C4-2B (cell line): Measurements from ENCODE around the gene LRBA.
A peak's percentile ranks its signal among the peaks of the same experiment; 100 is the strongest.

Source experiments
- ZFX ChIP-seq: fragments of 450-650 bp; IDR thresholded peaks from 2 replicates; pipeline ENCODE4 v1.6.1; 2017
- TF ChIP-seq, protein P1 (sequence below): fragments of 450-650 bp; conservative IDR thresholded peaks from 2 replicates; pipeline ENCODE4 v1.5.1; 2017; ENCODE audit warnings: mild to moderate bottlenecking

DNA sequence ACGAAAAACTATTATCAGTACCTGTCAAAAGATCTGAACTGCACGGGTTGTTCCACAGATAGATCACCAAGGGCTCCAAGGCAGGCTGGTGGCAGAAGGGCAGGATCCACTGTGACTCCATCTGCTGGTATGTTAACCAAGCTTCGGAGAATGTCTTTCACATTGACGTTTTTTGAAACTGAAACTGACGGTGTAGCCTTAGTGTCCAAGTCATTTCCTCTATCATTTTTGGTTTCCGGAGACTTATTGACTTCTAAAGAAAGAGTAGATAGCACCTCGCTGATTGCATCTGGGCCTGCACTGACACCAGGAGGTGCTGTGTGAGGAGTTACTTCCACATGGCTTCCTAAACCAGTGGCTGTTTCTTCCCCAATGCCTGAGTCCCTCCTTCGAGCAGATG is 186.9 kb downstream of the LRBA start:
- TF ChIP-seq, protein P1, sequence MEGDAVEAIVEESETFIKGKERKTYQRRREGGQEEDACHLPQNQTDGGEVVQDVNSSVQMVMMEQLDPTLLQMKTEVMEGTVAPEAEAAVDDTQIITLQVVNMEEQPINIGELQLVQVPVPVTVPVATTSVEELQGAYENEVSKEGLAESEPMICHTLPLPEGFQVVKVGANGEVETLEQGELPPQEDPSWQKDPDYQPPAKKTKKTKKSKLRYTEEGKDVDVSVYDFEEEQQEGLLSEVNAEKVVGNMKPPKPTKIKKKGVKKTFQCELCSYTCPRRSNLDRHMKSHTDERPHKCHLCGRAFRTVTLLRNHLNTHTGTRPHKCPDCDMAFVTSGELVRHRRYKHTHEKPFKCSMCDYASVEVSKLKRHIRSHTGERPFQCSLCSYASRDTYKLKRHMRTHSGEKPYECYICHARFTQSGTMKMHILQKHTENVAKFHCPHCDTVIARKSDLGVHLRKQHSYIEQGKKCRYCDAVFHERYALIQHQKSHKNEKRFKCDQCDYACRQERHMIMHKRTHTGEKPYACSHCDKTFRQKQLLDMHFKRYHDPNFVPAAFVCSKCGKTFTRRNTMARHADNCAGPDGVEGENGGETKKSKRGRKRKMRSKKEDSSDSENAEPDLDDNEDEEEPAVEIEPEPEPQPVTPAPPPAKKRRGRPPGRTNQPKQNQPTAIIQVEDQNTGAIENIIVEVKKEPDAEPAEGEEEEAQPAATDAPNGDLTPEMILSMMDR = 0 out of 2 replicates have a peak, but pooled peaks have one; percentile 3
- TF ChIP-seq ZFX = no peak
